CD8-positive, alpha-beta memory T cell (primary cell): ENCODE results near the gene HEATR5B. TPM values are rescaled to one million over a fixed set of nuclear protein-coding genes. Genes with fewer than 3 reads are reported as not detected.

Experiments used
- CTCF ChIA-PET: fragments of 350-600 bp; sonication (Branson Sonifier 250); formaldehyde crosslinking; loops from one replicate; lab custom pipeline; 2021; ENCODE audit warnings: antibody characterized with exemption; lab: Charles Lee
- POLR2A ChIA-PET: fragments of 350-600 bp; sonication (Branson Sonifier 250); formaldehyde crosslinking; loops from one replicate; lab custom pipeline; 2021; ENCODE audit warnings: antibody characterized with exemption; lab: Charles Lee
- DNase-seq, 5 donors: peaks; one replicate each; pipeline versions ENCODE4 v3.0.0 to v3.0.0-alpha.2; 2020 to 2022; ENCODE audit warnings: mixed read lengths in 1 of 5
- H3K27ac ChIP-seq: one replicate; pipeline ENCODE4 v1.7.0; 2013; ENCODE audit warnings: low read depth, mild to moderate bottlenecking, low read length, moderate library complexity
- H3K27me3 ChIP-seq: 2 replicates; pipeline ENCODE4 v1.7.0; 2013; ENCODE audit warnings: low read length, mild to moderate bottlenecking; ENCODE audit not compliant: insufficient read depth, poor library complexity, severe bottlenecking
- H3K36me3 ChIP-seq: 2 replicates; pipeline ENCODE4 v1.7.0; 2013; ENCODE audit warnings: mild to moderate bottlenecking, low read length, moderate library complexity; ENCODE audit not compliant: insufficient read depth
- H3K4me1 ChIP-seq: 2 replicates; pipeline ENCODE4 v1.7.0; 2013; ENCODE audit warnings: mild to moderate bottlenecking, low read length, moderate library complexity; ENCODE audit not compliant: insufficient read depth
- H3K4me3 ChIP-seq: 2 replicates; pipeline ENCODE4 v1.7.0; 2013; ENCODE audit warnings: mild to moderate bottlenecking, low read length
- H3K9me3 ChIP-seq: 2 replicates; pipeline ENCODE4 v1.7.0; 2013; ENCODE audit warnings: mild to moderate bottlenecking, low read length
- H3K27ac Mint-ChIP-seq, 8 donors: one replicate each; pipeline ENCODE4 v1.8.0; 2020 to 2021; ENCODE audit warnings: mixed read lengths in 8 of 8, mild to moderate bottlenecking in 6 of 8, inconsistent platforms in 3 of 8, moderate library complexity in 3 of 8
- H3K27me3 Mint-ChIP-seq, 2 donors: one replicate each; pipeline ENCODE4 v1.8.0; 2020 to 2021; ENCODE audit warnings: mixed read lengths in 2 of 2, mild to moderate bottlenecking in 1 of 2, moderate library complexity in 1 of 2
- H3K36me3 Mint-ChIP-seq, 3 donors: one replicate each; pipeline ENCODE4 v1.8.0; 2020 to 2021; ENCODE audit warnings: mixed read lengths in 3 of 3, inconsistent platforms in 1 of 3, mild to moderate bottlenecking in 1 of 3
- H3K4me1 Mint-ChIP-seq, 3 donors: one replicate each; pipeline ENCODE4 v1.8.0; 2020 to 2021; ENCODE audit warnings: mixed read lengths in 3 of 3, inconsistent platforms in 1 of 3, mild to moderate bottlenecking in 1 of 3
- H3K4me3 Mint-ChIP-seq, 7 donors: one replicate each; pipeline ENCODE4 v1.8.0; 2020 to 2021; ENCODE audit warnings: mixed read lengths in 7 of 7, mild to moderate bottlenecking in 6 of 7, moderate library complexity in 4 of 7, inconsistent platforms in 2 of 7
- H3K9me3 Mint-ChIP-seq, 5 donors: one replicate each; pipeline ENCODE4 v1.8.0; 2020 to 2022; ENCODE audit warnings: mixed read lengths in 5 of 5, mild to moderate bottlenecking in 3 of 5, moderate library complexity in 2 of 5, inconsistent platforms in 1 of 5
- polyA plus RNA-seq: library from polyadenylated mRNA; unstranded; fragments of 300-500 nt; fragmentation: Illumina TruSeq; gene quantifications from one replicate; pipeline ENCODE4 v1.2.3, GENCODE V29; 2021
- total RNA-seq, 2 experiments: library from RNA; stranded (reverse); gene quantifications; one replicate each; pipeline ENCODE4 v1.2.3, GENCODE V29; 2021

Gene HEATR5B
- 10 to 100 TPM; 18.2 to 20.0 TPM for total RNA-seq
- polyA plus RNA-seq: 11.4 TPM

- H3K4me1 ChIP-seq: peaks cover 46% of the 10 kb centered on the region
- no peaks in the 10 kb centered on the region for H3K9me3 ChIP-seq
- peak within 1 kb of the TSS in 3 of 8 donors; percentile 7 to 84 (median 37) for H3K27ac Mint-ChIP-seq
- DNase-seq: peak; percentile 85 to 94 (median 94)
- H3K4me3 ChIP-seq: peak within 1 kb of the TSS; percentile 84
- ChIA-PET CTCF (interaction anchor here (1.5 kb wide), 1 partner anchor 793 kb away, joined by 3 read pairs; no protein-coding TSS in a partner anchor), POLR2A (interaction anchor here (0.6 to 1.2 kb wide), 3 partner anchors 27 to 118 kb away, joined by 3 to 5 read pairs (median 3); partner anchors contain the start of gene STRN)
- H3K36me3 ChIP-seq: no peaks in the 10 kb centered on the region
- H3K4me1 Mint-ChIP-seq: peaks cover 15 to 42% (median 19%) of the 10 kb centered on the region in 3 donors
- no peaks in the 10 kb centered on the region for H3K9me3 Mint-ChIP-seq
- H3K27ac ChIP-seq: peak within 1 kb of the TSS; percentile 78
- H3K4me3 Mint-ChIP-seq: no peak within 1 kb of the TSS
- H3K27me3 Mint-ChIP-seq: no peaks in the 10 kb centered on the region
- H3K27me3 ChIP-seq: no peaks in the 10 kb centered on the region
- H3K36me3 Mint-ChIP-seq: peaks cover 0 to 33% (median 10%) of the 10 kb centered on the region in 3 donors
These were observed at the start of gene HEATR5B, which contains the start of gene GPATCH11 for GRCh38 chr2:37083873-37084794. HEATR5B (minus strand) TSS chr2:37084372; CDS start chr2:37083414, 958 bp downstream. GPATCH11 (plus strand) TSS chr2:37084518; CDS start chr2:37088382, 3,864 bp downstream.

GRCh38 chr2:37132914-37133313 lies 48.7 kb upstream of the HEATR5B start:
- H3K27me3 ChIP-seq: no peaks in the 10 kb centered on the region
- no peaks in the 10 kb centered on the region for H3K4me1 ChIP-seq
- Mint-ChIP-seq H3K27ac (peak overlapping the region in 1 of 8 donors; percentile 12), H3K4me1 (peaks cover 0 to 8% (median 8%) of the 10 kb centered on the region in 3 donors), H3K36me3 (peaks cover 28 to 61% (median 48%) of the 10 kb centered on the region in 3 donors), H3K9me3 (no peaks in the 10 kb centered on the region), H3K4me3 (no peak overlapping the region), H3K27me3 (no peaks in the 10 kb centered on the region)
- H3K4me3 ChIP-seq: no peak overlapping the region
- no peak overlapping the region for H3K27ac ChIP-seq
- H3K9me3 ChIP-seq: no peaks in the 10 kb centered on the region
- DNase-seq: no peak
- POLR2A ChIA-PET: no interaction called here
- peaks cover 37% of the 10 kb centered on the region for H3K36me3 ChIP-seq
- CTCF ChIA-PET: interaction anchor here (0.7 kb wide), 1 partner anchor 50 kb away, joined by 3 read pairs; no protein-coding TSS in a partner anchor

- Mint-ChIP-seq H3K27ac (peak overlapping the region in 1 of 8 donors; percentile 24), H3K27me3 (no peaks in the 10 kb centered on the region), H3K4me1 (peaks cover 0 to 11% (median 0%) of the 10 kb centered on the region in 3 donors), H3K36me3 (peaks cover 15 to 77% (median 36%) of the 10 kb centered on the region in 3 donors), H3K4me3 (no peak overlapping the region), H3K9me3 (no peaks in the 10 kb centered on the region)
- no peak for DNase-seq
- ChIA-PET POLR2A (no interaction called here), CTCF (no interaction called here)
- H3K27ac ChIP-seq: no peak overlapping the region
- no peaks in the 10 kb centered on the region for H3K27me3 ChIP-seq
- no peak overlapping the region for H3K4me3 ChIP-seq
- peaks cover 24% of the 10 kb centered on the region for H3K36me3 ChIP-seq
- no peaks in the 10 kb centered on the region for H3K9me3 ChIP-seq
- H3K4me1 ChIP-seq: no peaks in the 10 kb centered on the region
These were observed 41.2 kb upstream of the HEATR5B start for GRCh38 chr2:37125416-37125815.

GRCh38 chr2:37119157-37119556 lies 35.0 kb upstream of the HEATR5B start:
- Mint-ChIP-seq H3K4me1 (peaks cover 0 to 7% (median 6%) of the 10 kb centered on the region in 3 donors), H3K9me3 (no peaks in the 10 kb centered on the region), H3K36me3 (peaks cover 5 to 67% (median 7%) of the 10 kb centered on the region in 3 donors), H3K27me3 (no peaks in the 10 kb centered on the region), H3K27ac (peak overlapping the region in 1 of 8 donors; percentile 77), H3K4me3 (no peak overlapping the region)
- POLR2A ChIA-PET: interaction anchor here (0.9 kb wide), 1 partner anchor 83 kb away, joined by 3 read pairs; no protein-coding TSS in a partner anchor
- no peaks in the 10 kb centered on the region for H3K4me1 ChIP-seq
- H3K4me3 ChIP-seq: no peak overlapping the region
- DNase-seq: no peak
- no peaks in the 10 kb centered on the region for H3K27me3 ChIP-seq
- H3K36me3 ChIP-seq: peaks cover 10% of the 10 kb centered on the region
- CTCF ChIA-PET: no interaction called here
- H3K27ac ChIP-seq: no peak overlapping the region
- no peaks in the 10 kb centered on the region for H3K9me3 ChIP-seq

- no peaks in the 10 kb centered on the region for H3K9me3 Mint-ChIP-seq
- peak overlapping the region in 4 of 8 donors; percentile 3 to 77 (median 29) for H3K27ac Mint-ChIP-seq
- peaks cover 5 to 68% (median 9%) of the 10 kb centered on the region in 3 donors for H3K36me3 Mint-ChIP-seq
- Histone ChIP-seq H3K9me3 (no peaks in the 10 kb centered on the region), H3K27me3 (no peaks in the 10 kb centered on the region), H3K4me3 (no peak overlapping the region), H3K27ac (no peak overlapping the region), H3K4me1 (no peaks in the 10 kb centered on the region), H3K36me3 (peaks cover 10% of the 10 kb centered on the region)
- ChIA-PET POLR2A (no interaction called here), CTCF (no interaction called here)
- no peak for DNase-seq
- peaks cover 0 to 7% (median 6%) of the 10 kb centered on the region in 3 donors for H3K4me1 Mint-ChIP-seq
- H3K4me3 Mint-ChIP-seq: no peak overlapping the region
- H3K27me3 Mint-ChIP-seq: no peaks in the 10 kb centered on the region
These were observed 33.4 kb upstream of the HEATR5B start for GRCh38 chr2:37117566-37117965.

GRCh38 chr2:37111958-37112357 lies 27.8 kb upstream of the HEATR5B start:
- no peak overlapping the region for H3K27ac ChIP-seq
- no peak overlapping the region for H3K27ac Mint-ChIP-seq
- H3K9me3 ChIP-seq: no peaks in the 10 kb centered on the region
- peaks cover 15% of the 10 kb centered on the region for H3K36me3 ChIP-seq
- POLR2A ChIA-PET: interaction anchor here (0.7 kb wide), 1 partner anchor 27 kb away, joined by 3 read pairs; the partner anchor contains the start of gene GPATCH11
- H3K9me3 Mint-ChIP-seq: no peaks in the 10 kb centered on the region
- H3K27me3 ChIP-seq: no peaks in the 10 kb centered on the region
- CTCF ChIA-PET: no interaction called here
- H3K36me3 Mint-ChIP-seq: peaks cover 9 to 71% (median 23%) of the 10 kb centered on the region in 3 donors
- no peaks in the 10 kb centered on the region for H3K4me1 ChIP-seq
- peaks cover 0 to 5% (median 0%) of the 10 kb centered on the region in 3 donors for H3K4me1 Mint-ChIP-seq
- no peak for DNase-seq
- no peak overlapping the region for H3K4me3 ChIP-seq
- no peaks in the 10 kb centered on the region for H3K27me3 Mint-ChIP-seq
- no peak overlapping the region for H3K4me3 Mint-ChIP-seq

- Mint-ChIP-seq H3K9me3 (no peaks in the 10 kb centered on the region), H3K4me1 (no peaks in the 10 kb centered on the region), H3K36me3 (peaks cover 4 to 72% (median 28%) of the 10 kb centered on the region in 3 donors), H3K27ac (peak overlapping the region in 3 of 8 donors; percentile 5 to 59 (median 38)), H3K27me3 (no peaks in the 10 kb centered on the region), H3K4me3 (no peak overlapping the region)
- no peak overlapping the region for H3K4me3 ChIP-seq
- no peaks in the 10 kb centered on the region for H3K4me1 ChIP-seq
- H3K36me3 ChIP-seq: peaks cover 15% of the 10 kb centered on the region
- H3K27me3 ChIP-seq: no peaks in the 10 kb centered on the region
- H3K27ac ChIP-seq: no peak overlapping the region
- ChIA-PET CTCF (no interaction called here), POLR2A (no interaction called here)
- DNase-seq: no peak
- no peaks in the 10 kb centered on the region for H3K9me3 ChIP-seq
These were observed 26.4 kb upstream of the HEATR5B start for GRCh38 chr2:37110306-37111212.
